Activated CD4-positive, alpha-beta T cell treated with anti-CD3 and anti-CD28 coated beads for 1 hour (primary cell): ENCODE data around the gene RAB3IL1.

Experiments used
- DNase-seq: peaks from one replicate; pipeline ENCODE4 v3.0.0-alpha.2; 2020

RAB3IL1 gene

GRCh38 chr11:61863548-61864081 lies 53.8 kb downstream of the RAB3IL1 start:
- no peak for DNase-seq

GRCh38 chr11:61862714-61863547 lies 54.4 kb downstream of the RAB3IL1 start:
- no peak for DNase-seq

GRCh38 chr11:61861634-61862033 lies 55.7 kb downstream of the RAB3IL1 start:
- no peak for DNase-seq

GRCh38 chr11:61860054-61860903 lies 57.1 kb downstream of the RAB3IL1 start:
- DNase-seq, result no peak

- DNase-seq, result no peak
Measured at GRCh38 chr11:61855939-61856680, 61.3 kb downstream of the RAB3IL1 start.

- no peak for DNase-seq
Measured at GRCh38 chr11:61854966-61855714, 62.2 kb downstream of the RAB3IL1 start.

GRCh38 chr11:61854206-61854895 lies 63.0 kb downstream of the RAB3IL1 start:
- no peak for DNase-seq

- DNase-seq, result no peak
Measured at GRCh38 chr11:61853698-61854169, 63.6 kb downstream of the RAB3IL1 start.

GRCh38 chr11:61851900-61852295 lies 65.5 kb downstream of the RAB3IL1 start:
- no peak for DNase-seq

GRCh38 chr11:61851113-61851899 lies 66.1 kb downstream of the RAB3IL1 start:
- no peak for DNase-seq

GRCh38 chr11:61850687-61851086 lies 66.7 kb downstream of the RAB3IL1 start:
- DNase-seq, result no peak

GRCh38 chr11:61848631-61849030 lies 68.7 kb downstream of the RAB3IL1 start:
- DNase-seq, result no peak

- DNase-seq, result no peak
Measured at GRCh38 chr11:61847914-61848581, 69.3 kb downstream of the RAB3IL1 start.
